T47D (cell line): Measurements from ENCODE around the gene LDB2.

ENCODE experiments used
- DNase-seq, 2 experiments: peaks; one replicate each; pipeline versions ENCODE4 v3.0.0 to v3.0.0-alpha.2; 2011 to 2012; ENCODE audit warnings: low read depth in 1 of 2, low spot score in 1 of 2
- JUND ChIP-seq: IDR thresholded peaks from 2 replicates; pipeline ENCODE4 v1.6.1; 2012; ENCODE audit warnings: low read depth
- in situ Hi-C: cut with HindIII; loops from 2 replicates; pipeline ENCODE4 v1.10.0; 2016; ENCODE audit warnings: low sequenced_read_pairs, low pct_unique_long_range_greater_than_20kb

LDB2 gene

DNA sequence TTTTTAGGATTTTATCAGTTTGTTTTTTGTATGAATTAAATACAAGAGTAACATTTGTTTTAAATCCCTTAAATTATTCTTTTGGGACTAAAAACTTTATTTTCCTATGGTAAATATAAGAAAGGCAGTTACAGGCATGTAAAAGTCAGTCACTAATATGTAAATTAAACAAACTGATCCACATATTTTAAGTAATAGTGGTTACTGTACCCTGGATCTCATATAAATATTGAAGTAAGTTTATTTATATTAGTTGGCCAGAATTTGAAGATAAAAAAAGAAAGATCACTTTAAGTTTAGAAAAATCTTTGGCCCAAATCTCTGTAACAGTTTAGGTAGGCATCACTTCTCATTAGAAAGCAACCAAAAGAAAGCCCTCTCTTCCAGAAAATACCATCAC is 45.8 kb downstream of the LDB2 start:
- no peak for TF ChIP-seq JUND
- DNase-seq: no peak
- in situ Hi-C loops: no loop called here

DNA sequence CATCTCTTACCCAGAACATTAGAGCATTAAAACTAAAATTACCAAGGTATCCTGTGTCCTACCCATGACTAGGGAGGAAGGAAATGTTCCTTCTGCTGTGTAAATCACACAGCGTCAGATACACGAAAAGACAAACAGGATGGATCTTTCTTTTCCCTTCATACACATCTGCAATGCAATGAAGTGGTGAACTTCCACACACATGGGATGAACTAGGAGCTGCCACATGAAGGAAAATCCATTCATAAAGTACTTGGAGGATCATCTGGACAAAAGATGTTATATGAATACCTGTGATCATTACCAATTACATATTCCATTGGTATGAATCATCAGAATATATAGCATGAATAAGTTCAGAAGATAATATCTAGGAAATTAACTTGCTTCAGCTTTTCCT is 46.2 kb downstream of the LDB2 start:
- no peak for TF ChIP-seq JUND
- in situ Hi-C loops: no loop called here
- DNase-seq: no peak

DNA sequence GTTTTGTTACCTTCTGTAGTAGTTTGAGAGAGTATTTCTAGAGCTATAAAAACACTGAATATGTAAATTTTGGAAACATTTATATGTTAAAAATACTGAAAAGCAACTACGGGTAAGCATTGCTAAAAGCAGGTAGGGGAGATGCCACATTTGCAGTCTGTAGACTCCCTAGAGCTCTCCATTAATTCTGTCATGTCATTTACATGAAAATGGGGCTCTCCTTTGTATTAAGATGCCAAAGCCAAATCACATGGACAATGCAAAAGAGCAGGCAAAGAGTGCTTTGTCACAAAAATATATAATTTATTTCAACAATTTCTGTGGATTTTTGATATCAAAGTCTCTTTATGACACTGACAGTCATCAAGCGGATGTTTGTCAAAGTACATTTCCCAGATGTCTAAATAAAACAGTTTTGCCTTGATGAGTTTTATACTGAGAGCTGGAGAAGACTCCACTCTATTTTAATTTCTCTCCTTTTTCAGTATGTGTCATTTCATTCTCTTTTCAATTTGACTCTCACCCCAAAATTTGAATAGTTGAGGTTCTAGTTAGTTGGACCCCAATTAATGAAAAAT is 51.8 kb downstream of the LDB2 start:
- no peak for DNase-seq
- in situ Hi-C loops: no loop called here
- TF ChIP-seq JUND: no peak

DNA sequence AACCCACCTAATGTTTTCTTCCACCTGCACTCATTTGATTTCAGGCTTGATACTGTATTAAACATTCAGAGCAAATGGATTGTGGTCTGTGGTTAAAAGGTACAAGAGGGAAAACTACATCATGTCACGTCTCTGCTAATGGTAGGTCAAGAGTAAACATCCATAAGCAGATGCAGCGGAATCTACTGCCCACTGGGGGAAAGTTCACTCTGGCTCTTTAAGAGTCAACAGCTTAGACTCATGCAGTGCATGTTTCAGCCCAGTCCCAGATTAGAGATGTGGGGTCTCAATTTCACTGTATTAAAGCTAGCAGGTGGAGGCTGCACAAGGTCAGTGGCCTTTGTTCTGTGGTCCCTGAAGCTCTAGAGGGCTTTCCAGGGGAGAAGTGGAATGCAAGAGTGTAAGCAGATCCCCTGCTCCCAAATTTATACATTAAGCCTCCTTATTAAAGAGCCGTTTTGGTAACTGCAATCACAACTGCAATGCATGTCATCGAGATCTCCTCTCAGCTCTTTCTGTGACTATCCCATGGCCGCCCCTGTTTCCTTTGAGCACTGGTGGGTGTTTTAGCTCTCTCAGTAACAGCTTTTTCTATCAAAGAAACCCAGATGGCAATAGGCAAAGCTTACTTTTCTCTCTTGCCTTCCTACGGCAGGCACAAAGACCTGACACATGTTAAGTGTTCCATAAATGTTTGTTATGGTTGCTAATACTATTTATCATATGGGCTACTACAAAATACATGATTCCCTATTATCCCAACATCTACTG is 53.4 kb downstream of the LDB2 start:
- TF ChIP-seq JUND: no peak
- no peak for DNase-seq
- in situ Hi-C loops: no loop called here

DNA sequence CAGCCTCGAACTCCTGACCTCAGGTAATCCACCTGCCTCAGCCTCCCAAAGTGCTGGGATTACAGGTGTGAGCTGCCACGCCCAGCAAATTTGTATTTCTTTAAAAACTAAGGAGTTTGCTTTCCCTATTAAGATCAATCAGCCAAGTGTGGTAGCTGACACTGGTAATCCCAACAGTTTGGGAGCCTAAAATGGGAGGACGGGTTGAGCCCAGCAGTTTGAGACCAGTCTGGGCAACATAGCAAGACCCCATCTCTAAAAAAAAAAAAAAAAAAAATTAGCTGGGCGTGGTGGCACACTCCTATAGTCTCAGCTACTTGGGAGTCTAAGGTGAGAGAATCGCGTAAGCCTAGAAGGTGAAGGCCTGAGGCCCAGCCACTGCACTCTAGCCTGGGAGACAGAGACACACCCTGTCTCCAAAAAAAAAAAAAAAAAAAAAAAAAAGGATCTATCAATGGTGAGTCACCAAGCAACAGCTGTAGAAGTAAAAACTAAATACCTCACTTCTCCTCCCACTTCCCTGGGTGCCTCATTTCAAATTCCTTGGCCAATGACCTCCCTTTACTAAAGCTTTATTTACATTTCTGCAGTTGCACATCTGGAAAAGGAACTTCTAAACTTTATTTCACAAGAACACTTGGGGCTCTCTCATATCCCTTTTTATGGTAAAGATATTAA is 54.5 kb downstream of the LDB2 start:
- no peak for TF ChIP-seq JUND
- DNase-seq: no peak
- in situ Hi-C loops: no loop called here

DNA sequence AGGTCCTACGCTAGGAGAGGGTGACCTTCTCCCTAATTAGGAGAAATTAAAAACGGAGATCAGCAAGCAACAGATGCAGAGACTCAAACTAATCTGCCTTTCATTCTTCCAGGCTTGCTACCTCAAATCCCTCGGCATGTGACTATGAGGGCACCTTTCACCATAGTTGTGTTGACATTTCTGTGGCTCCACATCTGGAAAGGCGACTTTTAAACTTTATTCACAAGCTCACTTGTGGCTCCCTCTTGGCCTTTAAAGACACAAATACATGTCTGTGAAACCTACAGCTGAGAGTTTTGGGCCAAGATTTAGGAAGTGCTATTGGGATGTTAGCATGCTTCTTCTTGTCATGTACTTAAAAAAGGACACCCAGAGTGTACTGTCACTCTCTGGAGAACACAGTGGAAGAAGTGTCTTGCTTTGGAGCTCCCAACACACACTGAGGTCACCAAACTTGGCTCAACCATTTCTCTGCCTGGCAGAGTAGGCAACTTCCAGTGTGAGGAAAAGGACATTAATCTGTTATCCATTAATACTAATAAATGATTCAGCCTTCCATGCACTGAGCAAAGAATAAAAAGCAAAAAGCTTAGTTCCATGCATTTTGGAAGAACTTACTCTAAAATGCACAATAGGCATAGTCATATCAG is 60.1 kb downstream of the LDB2 start:
- no peak for DNase-seq
- TF ChIP-seq JUND: no peak
- in situ Hi-C loops: no loop called here

DNA sequence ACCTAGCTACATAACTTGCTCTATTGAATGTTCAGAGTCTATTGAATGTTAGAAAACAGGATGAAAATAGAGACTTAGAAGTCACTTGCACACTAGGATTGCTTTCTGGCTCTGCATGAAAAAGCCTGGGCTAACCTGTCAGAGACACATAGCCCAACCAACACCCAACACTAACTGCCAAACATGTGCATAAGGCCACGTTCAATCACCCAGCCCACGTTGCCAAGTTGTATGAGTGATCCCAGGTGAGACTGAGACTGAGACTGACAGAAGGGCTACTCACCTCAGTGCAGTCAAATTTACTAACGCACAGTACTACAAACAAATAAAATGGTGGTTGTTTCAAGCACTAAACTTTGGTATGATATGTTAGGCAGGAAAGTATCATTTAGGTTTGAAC is 61.0 kb downstream of the LDB2 start:
- TF ChIP-seq JUND: no peak
- DNase-seq: no peak
- in situ Hi-C loops: no loop called here

DNA sequence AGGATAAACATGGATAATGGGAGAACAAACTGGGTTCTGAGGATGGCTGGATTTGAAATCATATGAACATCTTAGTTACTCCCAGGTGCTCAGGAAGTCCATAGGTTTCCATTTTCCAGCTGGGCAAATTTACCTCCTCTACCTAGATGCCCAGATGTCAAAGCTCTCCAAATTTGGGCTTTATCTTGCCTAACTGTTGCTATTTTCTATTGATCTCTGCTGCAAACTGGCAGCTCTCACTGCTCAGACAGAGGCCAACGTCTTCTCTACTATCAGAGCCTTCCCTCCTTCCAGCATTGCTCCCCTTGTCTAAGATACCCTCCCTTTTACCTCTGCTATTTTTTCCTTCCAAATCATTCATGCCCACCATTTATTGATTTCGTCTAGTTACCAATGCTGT is 62.1 kb downstream of the LDB2 start:
- DNase-seq: no peak
- in situ Hi-C loops: no loop called here
- TF ChIP-seq JUND: no peak

DNA sequence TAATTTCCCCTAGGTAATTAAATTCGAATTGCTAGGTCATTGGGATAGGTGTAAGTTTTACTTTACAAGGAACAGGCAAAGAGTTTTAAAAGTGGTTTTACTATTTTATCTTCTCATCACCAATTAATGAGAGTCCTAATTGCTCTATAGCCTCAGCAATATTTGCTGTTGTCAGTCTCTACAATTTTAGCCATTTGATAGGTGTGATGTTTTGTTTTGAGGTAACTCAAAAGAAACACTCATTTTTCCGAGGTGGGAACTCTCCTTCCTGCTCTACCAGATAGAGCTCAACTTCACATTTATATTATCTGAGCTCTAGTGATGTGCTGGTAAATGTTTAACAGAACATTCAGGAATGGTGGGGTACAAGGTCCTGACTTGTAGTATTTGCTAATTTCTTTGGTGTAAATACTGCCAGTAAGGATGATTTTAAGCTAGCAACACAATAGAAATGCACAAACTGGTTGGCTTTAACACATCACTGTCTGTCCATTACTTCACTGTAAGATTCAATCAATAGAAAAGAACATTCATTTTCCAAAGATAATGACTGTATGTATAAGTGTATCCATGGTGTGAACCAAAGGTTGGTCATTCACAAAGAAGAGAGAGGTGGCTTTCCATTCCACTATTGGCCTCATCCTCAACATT is 62.7 kb downstream of the LDB2 start:
- TF ChIP-seq JUND: no peak
- no peak for DNase-seq
- in situ Hi-C loops: no loop called here

DNA sequence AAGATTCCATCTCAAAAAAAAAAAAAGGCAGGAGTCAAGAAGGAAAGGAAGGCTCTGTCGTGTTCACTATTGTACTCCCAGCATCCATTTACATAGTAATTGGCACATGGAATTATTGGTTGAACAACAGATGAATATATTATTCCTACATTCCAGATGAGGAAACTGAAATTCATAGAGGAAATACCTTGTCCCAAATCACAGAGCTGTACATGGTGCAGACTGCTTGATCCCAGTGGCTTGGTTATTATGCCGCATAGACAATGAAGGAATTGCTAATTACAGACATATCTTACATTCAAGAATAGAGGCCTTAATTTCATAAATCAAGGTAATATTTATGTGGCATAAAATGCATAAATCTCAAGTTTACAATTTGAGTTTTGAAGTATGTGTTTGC is 63.6 kb downstream of the LDB2 start:
- in situ Hi-C loops: no loop called here
- no peak for TF ChIP-seq JUND
- DNase-seq: no peak

DNA sequence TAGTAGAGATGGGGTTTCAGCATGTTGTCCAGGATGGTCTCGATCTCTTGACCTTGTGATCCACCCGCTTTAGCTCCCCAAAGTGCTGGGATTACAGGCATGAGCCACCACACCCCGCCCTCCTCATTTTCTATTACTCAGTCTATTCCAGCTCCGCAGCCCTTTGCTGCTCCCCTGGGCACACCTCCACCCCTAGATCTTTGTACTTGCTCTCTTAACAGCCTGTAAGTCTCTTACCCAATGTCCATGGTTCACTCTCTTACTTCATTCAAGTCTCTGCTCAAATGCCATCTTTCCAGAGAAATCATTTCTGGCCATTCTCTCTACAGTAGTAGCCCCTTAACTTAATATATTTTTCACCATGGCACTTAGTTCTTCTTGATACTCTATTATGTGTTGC is 64.7 kb downstream of the LDB2 start:
- TF ChIP-seq JUND: no peak
- no peak for DNase-seq
- in situ Hi-C loops: no loop called here

DNA sequence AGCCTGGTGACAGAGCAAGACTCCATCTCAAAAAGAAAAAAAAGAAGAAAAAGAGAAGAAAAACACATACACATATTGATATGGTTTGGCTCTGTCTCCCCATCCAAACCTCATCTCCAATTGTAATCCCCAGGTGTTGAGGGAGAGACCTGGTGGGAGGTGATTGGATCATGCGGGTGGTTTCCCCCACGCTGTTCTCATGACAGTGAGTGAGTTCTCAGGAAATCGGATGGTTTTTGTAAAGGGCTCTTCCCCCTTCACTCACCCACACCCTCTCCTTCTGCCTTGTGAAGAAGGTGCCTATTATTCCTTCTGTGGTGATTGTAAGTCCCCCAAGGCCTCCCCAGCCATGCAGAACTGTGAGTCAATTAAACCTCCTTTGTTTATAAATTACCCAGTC is 68.4 kb downstream of the LDB2 start:
- TF ChIP-seq JUND: no peak
- in situ Hi-C loops: no loop called here
- no peak for DNase-seq
